KMS-11 (cell line): ENCODE measurements around the gene ADD1.

Experiments
- H2AFZ ChIP-seq: fragments of 200-600 bp; sonication (generic); 2 replicates; pipeline ENCODE4 v1.6.1; 2016; ENCODE audit warnings: antibody characterized with exemption, mixed run types, low read depth
- H3K27ac ChIP-seq: fragments of 200-600 bp; sonication (generic); 2 replicates; pipeline ENCODE4 v1.6.1; 2016; ENCODE audit warnings: mild to moderate bottlenecking, mixed run types
- H3K27me3 ChIP-seq: fragments of 200-600 bp; sonication (generic); 2 replicates; pipeline ENCODE4 v1.6.1; 2017; ENCODE audit warnings: mild to moderate bottlenecking, low read depth, mixed run types, moderate library complexity; ENCODE audit not compliant: insufficient read depth
- H3K36me3 ChIP-seq: fragments of 200-600 bp; sonication (generic); 2 replicates; pipeline ENCODE4 v1.6.1; 2017; ENCODE audit warnings: mild to moderate bottlenecking, mixed run types; ENCODE audit not compliant: insufficient read depth
- H3K4me1 ChIP-seq: fragments of 200-600 bp; sonication (generic); 2 replicates; pipeline ENCODE4 v1.6.1; 2016; ENCODE audit warnings: mild to moderate bottlenecking, low read depth, mixed run types; ENCODE audit not compliant: poor library complexity, severe bottlenecking
- H3K4me2 ChIP-seq: fragments of 200-600 bp; sonication (generic); 2 replicates; pipeline ENCODE4 v1.7.0; 2016; ENCODE audit warnings: mild to moderate bottlenecking, mixed run types
- H3K4me3 ChIP-seq: fragments of 200-600 bp; sonication (generic); IDR thresholded peaks from 2 replicates; pipeline ENCODE4 v1.6.1; 2017; ENCODE audit warnings: low read depth, low read length, mixed read lengths; ENCODE audit not compliant: insufficient read depth
- H3K79me2 ChIP-seq: fragments of 200-600 bp; sonication (generic); 2 replicates; pipeline ENCODE4 v1.6.1; 2016; ENCODE audit warnings: low read depth, mixed run types; ENCODE audit not compliant: insufficient read depth
- H3K9ac ChIP-seq: fragments of 200-600 bp; sonication (generic); 2 replicates; pipeline ENCODE4 v1.6.1; 2016; ENCODE audit warnings: mild to moderate bottlenecking, mixed run types
- H4K20me1 ChIP-seq: fragments of 200-600 bp; sonication (generic); 2 replicates; pipeline ENCODE4 v1.6.1; 2016; ENCODE audit warnings: mild to moderate bottlenecking, mixed run types; ENCODE audit not compliant: insufficient read depth
- CTCF ChIP-seq: fragments of 200-600 bp; sonication (generic); conservative IDR thresholded peaks from 2 replicates; pipeline ENCODE4 v1.6.1; 2017; ENCODE audit warnings: low read depth, mild to moderate bottlenecking, antibody characterized with exemption, low read length, moderate library complexity, mixed read lengths

Gene ADD1

DNA sequence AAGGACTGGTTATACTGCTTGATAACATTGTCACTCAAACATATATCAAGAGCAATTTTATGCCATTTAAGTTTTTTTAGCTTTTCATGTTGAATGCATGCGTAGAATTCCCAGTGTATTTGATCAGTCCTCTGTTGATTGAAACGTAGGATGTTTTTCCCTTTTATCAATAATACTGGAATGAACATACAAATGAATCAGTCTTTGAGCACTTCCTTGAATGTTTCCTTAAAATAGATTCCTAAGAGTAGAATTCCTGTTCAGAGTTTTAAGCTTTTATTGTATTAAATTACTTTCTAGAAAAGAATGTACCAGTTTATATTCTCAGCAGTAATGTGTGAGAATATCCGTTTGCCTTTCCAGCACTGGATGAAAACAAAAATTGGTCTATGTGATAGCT, 37.8 kb downstream of the ADD1 start:
- no peaks in the 10 kb centered on the region for H3K27me3 ChIP-seq
- no peak for TF ChIP-seq CTCF
- H3K27ac ChIP-seq: no peak overlapping the region
- no peaks in the 10 kb centered on the region for H3K79me2 ChIP-seq
- no peak overlapping the region for H3K4me3 ChIP-seq
- no peaks in the 10 kb centered on the region for H3K36me3 ChIP-seq
- H3K4me1 ChIP-seq: no peaks in the 10 kb centered on the region
- no peak overlapping the region for H2AFZ ChIP-seq
- H4K20me1 ChIP-seq: no peaks in the 10 kb centered on the region
- H3K9ac ChIP-seq: no peak overlapping the region
- no peak overlapping the region for H3K4me2 ChIP-seq

GRCh38 chr4:2882341-2882740, 38.7 kb downstream of the ADD1 start:
- H3K4me2 ChIP-seq: no peak overlapping the region
- no peaks in the 10 kb centered on the region for H4K20me1 ChIP-seq

GRCh38 chr4:2886161-2886560, 42.5 kb downstream of the ADD1 start:
- no peak overlapping the region for H3K27ac ChIP-seq
- no peak overlapping the region for H3K4me2 ChIP-seq
- no peaks in the 10 kb centered on the region for H3K27me3 ChIP-seq
- no peak for TF ChIP-seq CTCF
- H3K4me3 ChIP-seq: no peak overlapping the region
- no peaks in the 10 kb centered on the region for H4K20me1 ChIP-seq
- H2AFZ ChIP-seq: no peak overlapping the region
- H3K9ac ChIP-seq: no peak overlapping the region
- no peaks in the 10 kb centered on the region for H3K79me2 ChIP-seq
- H3K36me3 ChIP-seq: no peaks in the 10 kb centered on the region
- no peaks in the 10 kb centered on the region for H3K4me1 ChIP-seq

More at GRCh38 chr4:2882341-2882740, 38.7 kb downstream of the ADD1 start:
- Histone ChIP-seq H3K27me3 (no peaks in the 10 kb centered on the region), H3K4me1 (no peaks in the 10 kb centered on the region), H3K36me3 (no peaks in the 10 kb centered on the region), H3K27ac (no peak overlapping the region), H3K9ac (no peak overlapping the region), H3K4me3 (no peak overlapping the region), H3K79me2 (no peaks in the 10 kb centered on the region), H2AFZ (no peak overlapping the region)
- TF ChIP-seq CTCF: no peak

- Histone ChIP-seq H3K4me2 (no peak overlapping the region), H3K27me3 (no peaks in the 10 kb centered on the region), H3K27ac (no peak overlapping the region), H3K36me3 (no peaks in the 10 kb centered on the region), H3K4me1 (no peaks in the 10 kb centered on the region), H4K20me1 (no peaks in the 10 kb centered on the region), H2AFZ (no peak overlapping the region), H3K79me2 (no peaks in the 10 kb centered on the region), H3K4me3 (no peak overlapping the region), H3K9ac (no peak overlapping the region)
- TF ChIP-seq CTCF: no peak
Observed at GRCh38 chr4:2886622-2887021, 43.0 kb downstream of the ADD1 start.
